ENCODE data around the gene GNB1L.

GNB1L gene

DNA sequence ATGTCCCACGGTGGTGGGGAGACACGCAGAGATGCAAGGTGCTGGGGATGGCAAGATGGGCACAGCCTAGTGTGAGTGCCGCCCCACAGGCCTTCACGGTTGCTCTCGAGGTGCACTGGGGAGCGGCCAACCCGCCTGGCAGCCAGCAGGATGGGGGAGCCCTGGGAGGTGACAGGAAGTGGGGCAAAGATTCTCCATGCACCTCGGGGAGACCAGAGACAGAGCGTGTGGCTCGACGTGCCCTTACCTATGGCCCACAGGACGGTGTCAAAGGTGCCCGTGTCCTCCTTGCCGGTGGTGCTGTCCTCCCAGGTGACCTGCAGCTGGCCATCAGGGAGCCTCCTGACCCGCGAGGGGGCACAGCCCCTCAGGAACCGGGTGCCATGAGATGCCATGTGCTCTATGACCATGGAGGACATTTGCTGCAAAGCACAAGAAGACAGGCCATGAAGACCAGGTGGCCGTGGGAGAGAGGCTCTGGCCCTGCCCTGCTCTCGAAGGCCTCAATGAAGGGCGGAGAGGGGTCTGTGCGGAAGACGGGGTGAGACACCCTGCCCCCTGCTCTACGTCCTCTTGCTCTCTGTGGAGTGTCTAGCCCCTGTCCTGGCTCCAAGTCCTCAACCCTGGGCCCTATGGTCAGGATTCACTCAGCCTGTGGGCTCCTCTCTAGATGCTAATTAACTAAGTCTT lies 40.6 kb upstream of the GNB1L start:
- peaks cover 32% of the 10 kb centered on the region for H3K4me1 ChIP-seq (ENCODE audit: control insufficient read depth, insufficient read depth, low read depth, low read length)
- H4K91ac ChIP-seq (ENCODE audit: low read length), result peak overlapping the region; percentile 14
- no peak overlapping the region for H2BK12ac ChIP-seq (ENCODE audit: low read length in 2 of 2)
- no peak overlapping the region for H3K4me2 ChIP-seq (ENCODE audit: low read length, poor library complexity, severe bottlenecking)
- no peak overlapping the region for H2BK15ac ChIP-seq (ENCODE audit: low read depth, poor library complexity, severe bottlenecking)
- no peaks in the 10 kb centered on the region for H3K27me3 ChIP-seq (ENCODE audit: control insufficient read depth in 1 of 2, insufficient read depth in 1 of 2, low read length in 2 of 2)
- H3K23ac ChIP-seq (ENCODE audit: low read length in 2 of 2), result no peak overlapping the region
- peaks cover 18 to 40% of the 10 kb centered on the region in 2 experiments for H3K36me3 ChIP-seq (ENCODE audit: control insufficient read depth in 1 of 2, insufficient read depth in 2 of 2, low read depth in 1 of 2, low read length in 2 of 2)
- no peak overlapping the region for H3K18ac ChIP-seq (ENCODE audit: low read depth in 1 of 2, low read length in 2 of 2)
- no peak overlapping the region for H3K27ac ChIP-seq (ENCODE audit: low read length, poor library complexity, severe bottlenecking)
- no peak overlapping the region for H2BK5ac ChIP-seq (ENCODE audit: low read depth, low read length, poor library complexity, severe bottlenecking)
- no peak overlapping the region for H3K4ac ChIP-seq (ENCODE audit: low read depth in 1 of 2, low read length in 2 of 2)
- 97% methylated on average over 23 of the region's 23 CpGs for WGBS
- no peak overlapping the region for H2BK120ac ChIP-seq (ENCODE audit: low read depth, low read length)
- DNase-seq, result no peak
- H2AFZ ChIP-seq (ENCODE audit: low read depth, low read length), result no peak overlapping the region
- H4K8ac ChIP-seq (ENCODE audit: low read length), result no peak overlapping the region
- no peaks in the 10 kb centered on the region for H3K79me1 ChIP-seq (replicated peaks; ENCODE audit: low read length, poor library complexity, severe bottlenecking)
- H3K9me3 ChIP-seq (ENCODE audit: control insufficient read depth, low read length), result no peaks in the 10 kb centered on the region
- H3K9ac ChIP-seq (ENCODE audit: low read length), result no peak overlapping the region
- no peak overlapping the region for H2AK5ac ChIP-seq (ENCODE audit: low read length, severe bottlenecking)
- no peak overlapping the region for H3K14ac ChIP-seq (ENCODE audit: low read length in 2 of 2)
- no peak overlapping the region for H3K4me3 ChIP-seq (ENCODE audit: insufficient read depth in 1 of 2, low read depth in 1 of 2, low read length in 2 of 2)

- H3K4me3 ChIP-seq (ENCODE audit: insufficient read depth in 1 of 2, low read depth in 1 of 2, low read length in 2 of 2), result no peak overlapping the region
- peak overlapping the region; percentile 82 for H2BK120ac ChIP-seq (ENCODE audit: low read depth, low read length)
- 94% methylated on average over 15 of the region's 15 CpGs for WGBS
- H3K14ac ChIP-seq (ENCODE audit: low read length in 2 of 2), result peak overlapping the region in 1 of 2 experiments; percentile 35
- H3K23ac ChIP-seq (ENCODE audit: low read length in 2 of 2), result peak overlapping the region in 1 of 2 experiments; percentile 0
- no peak overlapping the region for H3K4me2 ChIP-seq (ENCODE audit: low read length, poor library complexity, severe bottlenecking)
- no peak for DNase-seq
- H4K91ac ChIP-seq (ENCODE audit: low read length), result peak overlapping the region; percentile 83
- no peak overlapping the region for H3K9ac ChIP-seq (ENCODE audit: low read length)
- H2BK15ac ChIP-seq (ENCODE audit: low read depth, poor library complexity, severe bottlenecking), result no peak overlapping the region
- H3K18ac ChIP-seq (ENCODE audit: low read depth in 1 of 2, low read length in 2 of 2), result peak overlapping the region; percentile 67 to 92
- peak overlapping the region; percentile 4 to 93 for H2BK12ac ChIP-seq (ENCODE audit: low read length in 2 of 2)
- peak overlapping the region; percentile 63 for H2AK5ac ChIP-seq (ENCODE audit: low read length, severe bottlenecking)
- peak overlapping the region; percentile 89 for H4K8ac ChIP-seq (ENCODE audit: low read length)
- H2AFZ ChIP-seq (ENCODE audit: low read depth, low read length), result no peak overlapping the region
- H3K9me3 ChIP-seq (ENCODE audit: control insufficient read depth, low read length), result no peaks in the 10 kb centered on the region
- H3K27me3 ChIP-seq (ENCODE audit: control insufficient read depth in 1 of 2, insufficient read depth in 1 of 2, low read length in 2 of 2), result no peaks in the 10 kb centered on the region
- H3K27ac ChIP-seq (ENCODE audit: low read length, poor library complexity, severe bottlenecking), result no peak overlapping the region
- H3K79me1 ChIP-seq (replicated peaks; ENCODE audit: low read length, poor library complexity, severe bottlenecking), result no peaks in the 10 kb centered on the region
- peak overlapping the region in 1 of 2 experiments; percentile 45 for H3K4ac ChIP-seq (ENCODE audit: low read depth in 1 of 2, low read length in 2 of 2)
- peaks cover 36% of the 10 kb centered on the region for H3K4me1 ChIP-seq (ENCODE audit: control insufficient read depth, insufficient read depth, low read depth, low read length)
- H2BK5ac ChIP-seq (ENCODE audit: low read depth, low read length, poor library complexity, severe bottlenecking), result no peak overlapping the region
- H3K36me3 ChIP-seq (ENCODE audit: control insufficient read depth in 1 of 2, insufficient read depth in 2 of 2, low read depth in 1 of 2, low read length in 2 of 2), result peaks cover 18 to 33% of the 10 kb centered on the region in 2 experiments
These were observed 38.7 kb upstream of the GNB1L start for GRCh38 chr22:19893363-19893762.

- peak overlapping the region; percentile 24 for H2AK5ac ChIP-seq (ENCODE audit: low read length, severe bottlenecking)
- H3K36me3 ChIP-seq (ENCODE audit: control insufficient read depth in 1 of 2, insufficient read depth in 2 of 2, low read depth in 1 of 2, low read length in 2 of 2), result peaks cover 15 to 32% of the 10 kb centered on the region in 2 experiments
- H4K8ac ChIP-seq (ENCODE audit: low read length), result peak overlapping the region; percentile 89
- H2BK120ac ChIP-seq (ENCODE audit: low read depth, low read length), result peak overlapping the region; percentile 82
- no peak overlapping the region for H3K9ac ChIP-seq (ENCODE audit: low read length)
- H2AFZ ChIP-seq (ENCODE audit: low read depth, low read length), result peak overlapping the region; percentile 32
- peak overlapping the region in 1 of 2 experiments; percentile 84 for H3K14ac ChIP-seq (ENCODE audit: low read length in 2 of 2)
- H3K27ac ChIP-seq (ENCODE audit: low read length, poor library complexity, severe bottlenecking), result peak overlapping the region; percentile 88
- H3K9me3 ChIP-seq (ENCODE audit: control insufficient read depth, low read length), result no peaks in the 10 kb centered on the region
- peak overlapping the region; percentile 4 to 93 for H2BK12ac ChIP-seq (ENCODE audit: low read length in 2 of 2)
- peak overlapping the region; percentile 67 to 92 for H3K18ac ChIP-seq (ENCODE audit: low read depth in 1 of 2, low read length in 2 of 2)
- no peaks in the 10 kb centered on the region for H3K79me1 ChIP-seq (replicated peaks; ENCODE audit: low read length, poor library complexity, severe bottlenecking)
- peak overlapping the region; percentile 71 for H2BK15ac ChIP-seq (ENCODE audit: low read depth, poor library complexity, severe bottlenecking)
- no peak overlapping the region for H3K4me2 ChIP-seq (ENCODE audit: low read length, poor library complexity, severe bottlenecking)
- H3K27me3 ChIP-seq (ENCODE audit: control insufficient read depth in 1 of 2, insufficient read depth in 1 of 2, low read length in 2 of 2), result no peaks in the 10 kb centered on the region
- H3K4ac ChIP-seq (ENCODE audit: low read depth in 1 of 2, low read length in 2 of 2), result peak overlapping the region; percentile 45 to 76
- 49% methylated on average over 13 of the region's 13 CpGs for WGBS
- peaks cover 36% of the 10 kb centered on the region for H3K4me1 ChIP-seq (ENCODE audit: control insufficient read depth, insufficient read depth, low read depth, low read length)
- H4K91ac ChIP-seq (ENCODE audit: low read length), result peak overlapping the region; percentile 83
- DNase-seq, result peak; percentile 46
- no peak overlapping the region for H3K4me3 ChIP-seq (ENCODE audit: insufficient read depth in 1 of 2, low read depth in 1 of 2, low read length in 2 of 2)
- H3K23ac ChIP-seq (ENCODE audit: low read length in 2 of 2), result no peak overlapping the region
- H2BK5ac ChIP-seq (ENCODE audit: low read depth, low read length, poor library complexity, severe bottlenecking), result no peak overlapping the region
These were observed 38.3 kb upstream of the GNB1L start for GRCh38 chr22:19892925-19893324.

DNA sequence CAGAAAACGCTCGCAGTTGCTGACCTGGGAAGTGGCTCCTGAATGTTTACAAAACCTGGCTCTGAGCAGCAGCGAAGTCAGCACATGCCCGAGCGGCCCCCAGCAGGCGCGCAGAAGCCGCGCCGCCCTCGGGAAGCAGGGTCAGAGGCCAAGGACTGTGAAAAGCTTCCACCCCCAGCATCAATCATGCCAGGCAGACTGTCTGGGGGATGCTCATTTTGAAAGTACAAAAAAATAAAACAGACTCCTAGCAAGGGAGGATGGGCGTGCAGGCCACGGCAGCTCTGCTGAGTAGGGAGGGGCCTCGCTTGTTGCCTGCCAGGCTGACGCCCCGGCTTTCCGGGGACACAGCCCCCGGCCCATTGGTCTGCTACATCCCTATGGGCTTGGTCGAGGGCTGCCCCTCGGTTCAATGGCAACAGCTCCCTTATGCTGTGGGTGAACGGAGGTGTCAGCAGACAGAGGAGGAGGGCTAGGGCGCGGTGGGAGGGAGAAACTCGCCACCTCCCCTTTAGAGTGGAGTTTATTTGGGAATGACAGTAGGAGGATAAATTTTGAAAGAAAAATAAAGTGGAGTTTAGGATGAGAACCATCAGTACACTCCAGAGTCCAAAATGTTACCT lies 37.7 kb upstream of the GNB1L start:
- peak overlapping the region; percentile 29 to 88 for H3K4ac ChIP-seq (ENCODE audit: low read depth in 1 of 2, low read length in 2 of 2)
- no peaks in the 10 kb centered on the region for H3K27me3 ChIP-seq (ENCODE audit: control insufficient read depth in 1 of 2, insufficient read depth in 1 of 2, low read length in 2 of 2)
- peak overlapping the region; percentile 63 to 84 for H2BK12ac ChIP-seq (ENCODE audit: low read length in 2 of 2)
- H2BK15ac ChIP-seq (ENCODE audit: low read depth, poor library complexity, severe bottlenecking), result no peak overlapping the region
- H3K9ac ChIP-seq (ENCODE audit: low read length), result no peak overlapping the region
- peak overlapping the region; percentile 79 for H4K8ac ChIP-seq (ENCODE audit: low read length)
- no peak overlapping the region for H3K14ac ChIP-seq (ENCODE audit: low read length in 2 of 2)
- H3K23ac ChIP-seq (ENCODE audit: low read length in 2 of 2), result no peak overlapping the region
- peak overlapping the region; percentile 79 to 81 for H3K18ac ChIP-seq (ENCODE audit: low read depth in 1 of 2, low read length in 2 of 2)
- H2AK5ac ChIP-seq (ENCODE audit: low read length, severe bottlenecking), result peak overlapping the region; percentile 73
- peak overlapping the region; percentile 42 for H3K4me2 ChIP-seq (ENCODE audit: low read length, poor library complexity, severe bottlenecking)
- peaks cover 37% of the 10 kb centered on the region for H3K4me1 ChIP-seq (ENCODE audit: control insufficient read depth, insufficient read depth, low read depth, low read length)
- no peaks in the 10 kb centered on the region for H3K79me1 ChIP-seq (replicated peaks; ENCODE audit: low read length, poor library complexity, severe bottlenecking)
- WGBS, result 12% methylated on average over 23 of the region's 24 CpGs
- H3K27ac ChIP-seq (ENCODE audit: low read length, poor library complexity, severe bottlenecking), result peak overlapping the region; percentile 88
- H2BK5ac ChIP-seq (ENCODE audit: low read depth, low read length, poor library complexity, severe bottlenecking), result peak overlapping the region; percentile 48
- no peak overlapping the region for H2AFZ ChIP-seq (ENCODE audit: low read depth, low read length)
- peak overlapping the region; percentile 77 for H2BK120ac ChIP-seq (ENCODE audit: low read depth, low read length)
- H3K36me3 ChIP-seq (ENCODE audit: control insufficient read depth in 1 of 2, insufficient read depth in 2 of 2, low read depth in 1 of 2, low read length in 2 of 2), result peaks cover 10 to 26% of the 10 kb centered on the region in 2 experiments
- H3K9me3 ChIP-seq (ENCODE audit: control insufficient read depth, low read length), result no peaks in the 10 kb centered on the region
- peak; percentile 56 for DNase-seq
- H3K4me3 ChIP-seq (ENCODE audit: insufficient read depth in 1 of 2, low read depth in 1 of 2, low read length in 2 of 2), result no peak overlapping the region
- peak overlapping the region; percentile 96 for H4K91ac ChIP-seq (ENCODE audit: low read length)
